HepG2 (cell line): ENCODE data around the gene ZC3H7B. TPM values are rescaled to one million over a fixed set of nuclear protein-coding genes. Genes with fewer than 3 reads are reported as not detected.

Experiments
- ATAC-seq: fragments of 200-7000 bp; cut with Tn5 transposase; 3 replicates; pipeline ENCODE4 v1.9.1; 2020; ENCODE audit warnings: mild to moderate bottlenecking, moderate library complexity
- BruUV-seq: library from RNA; stranded (reverse); fragments of 400-500 nt; replicated peaks from 2 replicates; lab custom pipeline; 2021; lab: Mats Ljungman, UMichigan
- CTCF ChIA-PET: fragments of 300-600 bp; formaldehyde crosslinking; extraction: SDS; loops from one replicate; lab custom pipeline; 2021; ENCODE audit warnings: low total read pairs, inconsistent platforms, low intra/inter-chr PET ratio; lab: Yijun Ruan, JAX
- POLR2A ChIA-PET: fragments of 350-600 bp; sonication (Branson Sonifier 250); formaldehyde crosslinking; loops from one replicate; lab custom pipeline; 2020; ENCODE audit warnings: antibody characterized with exemption, inconsistent platforms; lab: Yijun Ruan, JAX
- DNase-seq: peaks from one replicate; pipeline ENCODE4 v3.0.0-alpha.2; 2015; ENCODE audit warnings: low spot score
- FAIRE-seq: peaks from 3 replicates; lab custom pipeline; 2011; peaks lifted over from hg19 to GRCh38; lab: Jason Lieb, UNC
- H2AFZ ChIP-seq: one replicate; pipeline ENCODE4 v1.6.1; 2011; ENCODE audit warnings: low read length, inconsistent platforms
- H3K27ac ChIP-seq: fragments of 300-600 bp; 3 replicates; pipeline ENCODE4 v1.8.0; 2011; ENCODE audit warnings: mixed run types, mild to moderate bottlenecking, mixed read lengths, low read length, inconsistent platforms; ENCODE audit not compliant: insufficient read depth; ENCODE audit errors: extremely low read length
- H3K27me3 ChIP-seq, 2 experiments: fragments of 200-600 bp in 1 of 2; 2 replicates in 1 of 2; 3 replicates in 1 of 2; pipeline versions ENCODE4 v1.6.0 to v1.8.0; 2011; ENCODE audit warnings: low read length in 2 of 2, mild to moderate bottlenecking in 2 of 2, moderate library complexity in 2 of 2, inconsistent platforms in 1 of 2; ENCODE audit not compliant: insufficient read depth in 2 of 2, control insufficient read depth in 1 of 2
- H3K36me3 ChIP-seq, 2 experiments: fragments of 200-600 bp in 1 of 2; replicated peaks in 1 of 2; 2 replicates in 1 of 2; 3 replicates in 1 of 2; pipeline versions ENCODE4 v1.5.1 to v1.8.0; 2011; ENCODE audit warnings: low read length in 2 of 2, inconsistent platforms in 1 of 2; ENCODE audit not compliant: insufficient read depth in 2 of 2, control insufficient read depth in 1 of 2
- H3K4me1 ChIP-seq: 2 replicates; pipeline ENCODE4 v1.5.1; 2012; ENCODE audit warnings: low read length, inconsistent platforms; ENCODE audit not compliant: insufficient read depth
- H3K4me2 ChIP-seq: 2 replicates; pipeline ENCODE4 v1.6.0; 2011; ENCODE audit warnings: low read depth, low read length, inconsistent platforms
- H3K4me3 ChIP-seq, 3 experiments: fragments of 200-600 bp in 1 of 3; sonication (generic), shearing (Covaris generic) in 1 of 3; replicated peaks in 1 of 3; 2 replicates each; pipeline ENCODE4 v1.5.1; 2011 to 2016; ENCODE audit warnings: low read length in 3 of 3, inconsistent platforms in 2 of 3, low read depth in 2 of 3, mild to moderate bottlenecking in 2 of 3, control low read depth in 1 of 3, mixed read lengths in 1 of 3; ENCODE audit not compliant: insufficient read depth in 1 of 3
- H3K79me2 ChIP-seq: one replicate; pipeline ENCODE4 v1.6.1; 2011; ENCODE audit warnings: low read length, inconsistent platforms; ENCODE audit not compliant: insufficient read depth
- H3K9ac ChIP-seq: 2 replicates; pipeline ENCODE4 v1.6.0; 2011; ENCODE audit warnings: mild to moderate bottlenecking, low read depth, low read length, inconsistent platforms; ENCODE audit not compliant: insufficient read depth
- H3K9me3 ChIP-seq: 2 replicates; pipeline ENCODE4 v1.5.1; 2012; ENCODE audit warnings: mild to moderate bottlenecking, low read length
- H4K20me1 ChIP-seq: 2 replicates; pipeline ENCODE4 v1.6.0; 2011; ENCODE audit warnings: inconsistent platforms, mild to moderate bottlenecking, low read length, moderate library complexity; ENCODE audit not compliant: insufficient read depth
- IRF1 ChIP-seq: sonication (generic); formaldehyde crosslinking; IDR thresholded peaks from 2 replicates; pipeline ENCODE4 v1.4.0; 2020; ENCODE audit warnings: low read depth, mild to moderate bottlenecking, missing genetic modification reagents
- RERE ChIP-seq: IDR thresholded peaks from 2 replicates; pipeline ENCODE4 v1.6.1; 2016; ENCODE audit warnings: low read depth, missing genetic modification reagents, missing compliant biosample characterization
- ZBTB33 ChIP-seq: sonication (generic); formaldehyde crosslinking; IDR thresholded peaks from 2 replicates; pipeline ENCODE4 v1.4.0; 2020; ENCODE audit warnings: missing genetic modification reagents
- ZNF280D ChIP-seq: sonication (generic); formaldehyde crosslinking; IDR thresholded peaks from 2 replicates; pipeline ENCODE4 v1.5.1; 2020; ENCODE audit warnings: mild to moderate bottlenecking, missing genetic modification reagents
- ZNF710 ChIP-seq: sonication (generic); formaldehyde crosslinking; IDR thresholded peaks from 2 replicates; pipeline ENCODE4 v1.5.0; 2020; ENCODE audit warnings: mild to moderate bottlenecking, missing genetic modification reagents, borderline replicate concordance
- WGBS: methylation state at CpG from one replicate; pipeline ENCODE4 v1.1.6; 2017; ENCODE audit warnings: low lambda C conversion rate; 5-methylcytosine and 5-hydroxymethylcytosine counted together
- in situ Hi-C: cut with HindIII; loops from 2 replicates; pipeline ENCODE4 v1.10.0; 2017; ENCODE audit warnings: low pct_unique_long_range_greater_than_20kb; ENCODE audit not compliant: extremely low pct_ligation_motif_present
- intact Hi-C: fragments of 100-400 bp; cut with micrococcal nuclease; formaldehyde crosslinking; loops from one replicate; pipeline ENCODE4 v1.10.0; 2022; ENCODE audit not compliant: unreplicated experiment
- polyA plus RNA-seq, 8 experiments: library from polyadenylated mRNA; depleted of rRNA in 3 of 8; stranded (reverse) in 7 of 8; unstranded in 1 of 8; fragments of >200 nt; fragmentation: Illumina TruSeq in 4 of 8; extraction: Trizol in 4 of 8; gene quantifications; 2 replicates each; pipeline versions ENCODE4 v1.2.1 to v1.2.3, GENCODE V29; 2011 to 2016; ENCODE audit warnings: low read depth in 4 of 8, missing spikeins in 1 of 8, mixed read lengths in 1 of 8; ENCODE audit not compliant: insufficient read depth in 1 of 8
- total RNA-seq, 5 experiments: library from RNA; depleted of rRNA; stranded (reverse); fragments of >200 nt; fragmentation: Illumina TruSeq; extraction: Trizol; gene quantifications; 2 replicates each; pipeline ENCODE4 v1.2.3, GENCODE V29; 2016; ENCODE audit warnings: low read depth in 1 of 5
- TF ChIP-seq, protein P1 (sequence below): sonication (generic); formaldehyde crosslinking; IDR thresholded peaks from 2 replicates; pipeline ENCODE4 v1.4.0; 2020; ENCODE audit warnings: mild to moderate bottlenecking, missing genetic modification reagents, borderline replicate concordance

The ZC3H7B gene
- total and polyA plus RNA-seq, 2 of the 13 experiments (the other 11 are each of a cell fraction or from before 2014, with no cell fraction given): 26.4 to 37.2 TPM

DNA sequence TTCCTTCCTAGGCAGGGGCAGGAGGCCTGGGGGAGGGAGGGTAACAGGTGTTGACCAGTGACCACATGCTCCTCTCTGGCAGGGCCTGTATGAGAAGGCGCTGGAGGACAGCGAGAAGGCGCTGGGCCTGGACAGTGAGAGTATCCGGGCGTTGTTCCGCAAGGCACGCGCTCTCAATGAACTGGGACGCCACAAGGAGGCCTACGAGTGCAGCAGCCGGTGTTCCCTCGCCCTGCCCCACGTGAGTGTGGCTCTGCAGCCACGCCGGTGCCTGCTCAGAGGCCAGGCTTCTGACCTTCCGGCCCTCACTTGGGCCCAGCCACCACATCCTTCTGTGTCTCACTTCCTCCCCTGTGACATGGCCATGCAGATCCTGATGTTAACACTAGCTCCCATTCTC, 25.8 kb downstream of the ZC3H7B start:
- ATAC-seq (no peak), DNase-seq (no peak), FAIRE-seq (no peak)
- WGBS: 99% methylated on average over 14 of the region's 16 CpGs
- H3K4me1 ChIP-seq: no peaks in the 10 kb centered on the region
- H3K27ac ChIP-seq: no peak overlapping the region
- no peaks in the 10 kb centered on the region for H3K27me3 ChIP-seq
- H3K4me3 ChIP-seq: no peak overlapping the region
- H4K20me1 ChIP-seq: no peaks in the 10 kb centered on the region; the same call in 1 of the 2 replicates
- H3K79me2 ChIP-seq: no peaks in the 10 kb centered on the region
- POLR2A ChIA-PET: interaction anchor here (1.7 kb wide), 1 partner anchor 40 kb away, joined by 4 read pairs; the partner anchor contains the start of gene RANGAP1
- intact Hi-C loops: no loop called here
- peaks cover 26 to 71% of the 10 kb centered on the region in 2 experiments for H3K36me3 ChIP-seq
- in situ Hi-C loops: no loop called here
- H3K4me2 ChIP-seq: no peak overlapping the region
- no TSS peak for BruUV-seq
- no peaks in the 10 kb centered on the region for H3K9me3 ChIP-seq
- no peak overlapping the region for H3K9ac ChIP-seq
- H2AFZ ChIP-seq: no peak overlapping the region
- CTCF ChIA-PET: no interaction called here
- TF ChIP-seq ZBTB33 (CRISPR knock-in tag) (peak; percentile 12; the same call in 1 of the 2 replicates), IRF1 (no peak), ZNF280D (no peak), ZNF710 (CRISPR knock-in tag) (no peak), RERE (CRISPR knock-in tag) (no peak)
- TF ChIP-seq, protein P1, sequence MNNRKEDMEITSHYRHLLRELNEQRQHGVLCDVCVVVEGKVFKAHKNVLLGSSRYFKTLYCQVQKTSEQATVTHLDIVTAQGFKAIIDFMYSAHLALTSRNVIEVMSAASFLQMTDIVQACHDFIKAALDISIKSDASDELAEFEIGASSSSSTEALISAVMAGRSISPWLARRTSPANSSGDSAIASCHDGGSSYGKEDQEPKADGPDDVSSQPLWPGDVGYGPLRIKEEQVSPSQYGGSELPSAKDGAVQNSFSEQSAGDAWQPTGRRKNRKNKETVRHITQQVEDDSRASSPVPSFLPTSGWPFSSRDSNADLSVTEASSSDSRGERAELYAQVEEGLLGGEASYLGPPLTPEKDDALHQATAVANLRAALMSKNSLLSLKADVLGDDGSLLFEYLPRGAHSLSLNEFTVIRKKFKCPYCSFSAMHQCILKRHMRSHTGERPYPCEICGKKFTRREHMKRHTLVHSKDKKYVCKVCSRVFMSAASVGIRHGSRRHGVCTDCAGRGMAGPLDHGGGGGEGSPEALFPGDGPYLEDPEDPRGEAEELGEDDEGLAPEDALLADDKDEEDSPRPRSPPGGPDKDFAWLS (CRISPR knock-in tag): no peak
